Measurements from ENCODE around the gene PPL.

The PPL gene

GRCh38 chr16:4836727-4837126 lies 100.2 kb downstream of the PPL start:
- no peak for DNase-seq (ENCODE audit: low spot score)
- TF ChIP-seq CTCF (IDR thresholded peaks at IDR 0.05; ENCODE audit: extremely low read depth, insufficient read depth, missing control alignments) = no peak
- in situ Hi-C loops (cut with MboI; ENCODE audit: low pct_unique_long_range_greater_than_20kb, low sequenced_read_pairs, unreplicated experiment) = no loop called here

DNA sequence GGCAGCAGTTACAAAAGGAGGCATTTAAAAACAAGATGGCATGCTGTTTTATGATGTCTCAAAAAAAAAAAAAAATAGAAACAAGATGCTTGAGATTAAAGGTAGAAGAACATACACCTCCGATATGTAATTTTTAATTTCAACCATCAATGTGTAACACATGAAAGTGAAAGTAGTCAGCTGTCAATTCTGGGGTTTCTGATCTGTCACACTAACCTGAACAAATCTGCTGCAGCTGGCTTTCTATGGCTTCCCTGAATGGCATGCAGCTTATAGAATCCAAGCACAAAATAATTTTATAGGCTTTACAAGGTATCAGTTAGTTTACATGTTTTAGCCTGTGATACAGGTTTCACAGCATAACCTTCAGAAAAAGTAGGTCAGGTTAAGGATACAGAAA lies 103.4 kb downstream of the PPL start:
- no peak for DNase-seq (ENCODE audit: low spot score)
- no peak for TF ChIP-seq CTCF (IDR thresholded peaks at IDR 0.05; ENCODE audit: extremely low read depth, insufficient read depth, missing control alignments)
- in situ Hi-C loops (cut with MboI; ENCODE audit: low pct_unique_long_range_greater_than_20kb, low sequenced_read_pairs, unreplicated experiment) = no loop called here

DNA sequence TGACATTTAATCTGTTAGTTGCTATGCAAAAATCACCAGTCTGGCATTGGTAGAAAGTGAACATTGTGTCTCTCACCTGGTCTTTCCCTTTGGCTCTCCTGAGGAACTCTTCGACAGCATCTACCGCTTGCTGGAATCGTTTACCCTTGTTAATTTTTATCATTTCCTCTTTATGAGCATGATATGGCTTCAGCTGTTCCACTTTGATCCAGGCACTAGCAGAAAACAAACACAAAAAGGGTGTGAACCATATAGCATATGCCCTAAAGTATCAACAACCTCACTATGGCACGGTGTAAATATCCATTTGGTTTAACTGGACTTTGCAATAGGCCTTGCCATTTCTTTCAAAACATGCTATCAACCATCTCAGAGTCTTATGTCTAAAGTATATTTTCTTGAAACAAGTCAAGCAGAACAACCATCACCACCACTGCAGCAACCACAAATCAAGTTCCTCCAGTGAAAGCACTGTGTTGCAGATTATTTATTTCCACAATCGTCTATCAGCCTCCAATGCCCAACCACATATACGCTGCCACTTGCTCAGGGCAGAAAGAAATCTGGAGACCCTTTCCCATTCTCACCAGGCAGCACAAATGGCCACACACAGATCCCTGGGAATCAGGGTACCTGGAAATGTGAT lies 104.1 kb downstream of the PPL start:
- TF ChIP-seq CTCF (IDR thresholded peaks at IDR 0.05; ENCODE audit: extremely low read depth, insufficient read depth, missing control alignments) = no peak
- DNase-seq (ENCODE audit: low spot score) = no peak
- in situ Hi-C loops (cut with MboI; ENCODE audit: low pct_unique_long_range_greater_than_20kb, low sequenced_read_pairs, unreplicated experiment) = no loop called here
